Right lobe of liver (tissue), 4 donors: ENCODE results near the gene CENATAC.

Source experiments
- POLR2A ChIP-seq: fragments of 450-650 bp; IDR thresholded peaks from one replicate; pipeline ENCODE4 v1.6.1; 2017; ENCODE audit warnings: antibody characterized with exemption, mild to moderate bottlenecking
- TF ChIP-seq, protein P1 (sequence below), 4 donors: fragments of 200-600 bp in 3 of 4; fragments of 450-650 bp in 1 of 4; IDR thresholded peaks; one replicate each; pipeline versions ENCODE4 v1.5.1 to v1.8.0; 2016 to 2022; ENCODE audit warnings: antibody characterized with exemption in 4 of 4, mild to moderate bottlenecking in 2 of 4
- donor health status: DM: no; HTN: no; CAD: no.
- donor health status: DM: no; HTN: no; CAD: no.
- donor health status: DM: no; HTN: yes; CAD: no.

- TF ChIP-seq, protein P1, sequence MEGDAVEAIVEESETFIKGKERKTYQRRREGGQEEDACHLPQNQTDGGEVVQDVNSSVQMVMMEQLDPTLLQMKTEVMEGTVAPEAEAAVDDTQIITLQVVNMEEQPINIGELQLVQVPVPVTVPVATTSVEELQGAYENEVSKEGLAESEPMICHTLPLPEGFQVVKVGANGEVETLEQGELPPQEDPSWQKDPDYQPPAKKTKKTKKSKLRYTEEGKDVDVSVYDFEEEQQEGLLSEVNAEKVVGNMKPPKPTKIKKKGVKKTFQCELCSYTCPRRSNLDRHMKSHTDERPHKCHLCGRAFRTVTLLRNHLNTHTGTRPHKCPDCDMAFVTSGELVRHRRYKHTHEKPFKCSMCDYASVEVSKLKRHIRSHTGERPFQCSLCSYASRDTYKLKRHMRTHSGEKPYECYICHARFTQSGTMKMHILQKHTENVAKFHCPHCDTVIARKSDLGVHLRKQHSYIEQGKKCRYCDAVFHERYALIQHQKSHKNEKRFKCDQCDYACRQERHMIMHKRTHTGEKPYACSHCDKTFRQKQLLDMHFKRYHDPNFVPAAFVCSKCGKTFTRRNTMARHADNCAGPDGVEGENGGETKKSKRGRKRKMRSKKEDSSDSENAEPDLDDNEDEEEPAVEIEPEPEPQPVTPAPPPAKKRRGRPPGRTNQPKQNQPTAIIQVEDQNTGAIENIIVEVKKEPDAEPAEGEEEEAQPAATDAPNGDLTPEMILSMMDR (IDR thresholded peaks at IDR 0.05) = no peak
- no peak for TF ChIP-seq POLR2A
Observed at GRCh38 chr11:119042927-119043326, 45.0 kb downstream of the CENATAC start.
